ENCODE results near the gene AMH.

DNA sequence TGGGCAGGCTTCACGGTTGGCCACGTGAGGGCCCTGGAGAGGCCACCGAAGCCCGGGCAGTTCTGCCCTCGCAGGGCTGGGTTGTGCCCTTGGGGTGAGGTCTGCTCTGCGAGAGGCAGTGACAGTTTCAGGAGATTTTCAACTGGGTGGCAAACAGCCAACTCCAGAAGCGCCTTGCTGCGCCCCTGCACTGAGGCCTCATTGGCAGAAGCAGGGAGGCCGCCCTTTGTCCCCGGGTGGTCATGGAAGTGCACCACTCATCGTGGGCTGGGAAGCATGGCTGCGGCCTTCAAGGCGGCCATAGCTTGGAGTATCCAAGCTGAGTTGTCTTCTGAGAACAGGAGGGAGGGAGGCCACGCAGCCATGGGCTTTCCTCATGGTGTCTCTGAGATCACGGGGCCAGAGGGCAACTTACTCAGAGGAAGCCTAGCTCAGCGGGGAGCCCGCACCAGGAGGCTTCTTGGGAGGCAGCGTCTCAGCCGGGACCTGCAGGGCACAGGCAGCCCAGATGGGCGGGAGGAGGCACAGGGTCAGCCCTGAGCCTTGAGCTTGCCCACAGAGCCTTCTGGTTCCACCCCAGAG, 27.8 kb upstream of the AMH start:
- TF ChIP-seq, protein P1, sequence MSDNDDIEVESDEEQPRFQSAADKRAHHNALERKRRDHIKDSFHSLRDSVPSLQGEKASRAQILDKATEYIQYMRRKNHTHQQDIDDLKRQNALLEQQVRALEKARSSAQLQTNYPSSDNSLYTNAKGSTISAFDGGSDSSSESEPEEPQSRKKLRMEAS (IDR thresholded peaks at IDR 0.05), result no peak
- TF ChIP-seq, protein P2, sequence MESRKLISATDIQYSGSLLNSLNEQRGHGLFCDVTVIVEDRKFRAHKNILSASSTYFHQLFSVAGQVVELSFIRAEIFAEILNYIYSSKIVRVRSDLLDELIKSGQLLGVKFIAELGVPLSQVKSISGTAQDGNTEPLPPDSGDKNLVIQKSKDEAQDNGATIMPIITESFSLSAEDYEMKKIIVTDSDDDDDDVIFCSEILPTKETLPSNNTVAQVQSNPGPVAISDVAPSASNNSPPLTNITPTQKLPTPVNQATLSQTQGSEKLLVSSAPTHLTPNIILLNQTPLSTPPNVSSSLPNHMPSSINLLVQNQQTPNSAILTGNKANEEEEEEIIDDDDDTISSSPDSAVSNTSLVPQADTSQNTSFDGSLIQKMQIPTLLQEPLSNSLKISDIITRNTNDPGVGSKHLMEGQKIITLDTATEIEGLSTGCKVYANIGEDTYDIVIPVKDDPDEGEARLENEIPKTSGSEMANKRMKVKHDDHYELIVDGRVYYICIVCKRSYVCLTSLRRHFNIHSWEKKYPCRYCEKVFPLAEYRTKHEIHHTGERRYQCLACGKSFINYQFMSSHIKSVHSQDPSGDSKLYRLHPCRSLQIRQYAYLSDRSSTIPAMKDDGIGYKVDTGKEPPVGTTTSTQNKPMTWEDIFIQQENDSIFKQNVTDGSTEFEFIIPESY (IDR thresholded peaks at IDR 0.05), result no peak
- TF ChIP-seq YY1 (IDR thresholded peaks at IDR 0.05) (no peak), TAF1 (conservative IDR thresholded peaks at IDR 0.05) (no peak)
